HEK293 (cell line): Measurements from ENCODE around the gene PC.

Experiments
- SETDB1 ChIP-seq: IDR thresholded peaks from one replicate; pipeline ENCODE4 v1.6.1; 2017; ENCODE audit warnings: mild to moderate bottlenecking, low read length, moderate library complexity, mixed read lengths; ENCODE audit not compliant: insufficient read length
- TCF7L2 ChIP-seq: IDR thresholded peaks from 2 replicates; pipeline ENCODE4 v1.6.1; 2011; ENCODE audit warnings: low read depth, mild to moderate bottlenecking, inconsistent platforms, low read length, moderate library complexity, borderline replicate concordance
- ZBTB17 ChIP-seq: fragments of 450-650 bp; formaldehyde crosslinking; IDR thresholded peaks from 2 replicates; pipeline ENCODE4 v1.5.1; 2016; ENCODE audit warnings: missing biosample characterization, missing genetic modification characterization
- ZBTB8A ChIP-seq: fragments of 450-650 bp; formaldehyde crosslinking; IDR thresholded peaks from 2 replicates; pipeline ENCODE4 v1.5.1; 2016; ENCODE audit warnings: missing biosample characterization, missing genetic modification characterization
- ZFHX2 ChIP-seq: fragments of 450-650 bp; formaldehyde crosslinking; conservative IDR thresholded peaks from 2 replicates; pipeline ENCODE4 v1.5.1; 2016; ENCODE audit warnings: missing biosample characterization, missing genetic modification characterization
- ZFP37 ChIP-seq: fragments of 450-650 bp; formaldehyde crosslinking; IDR thresholded peaks from 2 replicates; pipeline ENCODE4 v1.5.1; 2016; ENCODE audit warnings: missing biosample characterization, missing genetic modification characterization
- ZIC2 ChIP-seq: fragments of 450-650 bp; formaldehyde crosslinking; IDR thresholded peaks from 2 replicates; pipeline ENCODE4 v1.5.1; 2016; ENCODE audit warnings: missing biosample characterization, missing genetic modification characterization
- ZNF174 ChIP-seq: fragments of 450-650 bp; formaldehyde crosslinking; IDR thresholded peaks from 2 replicates; pipeline ENCODE4 v1.5.0; 2017; ENCODE audit warnings: missing biosample characterization, mild to moderate bottlenecking, missing genetic modification characterization
- ZNF214 ChIP-seq: fragments of 450-650 bp; formaldehyde crosslinking; IDR thresholded peaks from 2 replicates; pipeline ENCODE4 v1.5.1; 2017; ENCODE audit warnings: missing biosample characterization, mild to moderate bottlenecking, missing genetic modification characterization, borderline replicate concordance
- ZNF223 ChIP-seq: fragments of 450-650 bp; formaldehyde crosslinking; IDR thresholded peaks from 2 replicates; pipeline ENCODE4 v1.5.1; 2016; ENCODE audit warnings: missing biosample characterization, missing genetic modification characterization
- ZNF302 ChIP-seq: fragments of 450-650 bp; formaldehyde crosslinking; IDR thresholded peaks from 2 replicates; pipeline ENCODE4 v1.5.1; 2016; ENCODE audit warnings: missing biosample characterization, missing genetic modification characterization, low read depth
- ZNF350 ChIP-seq: fragments of 450-650 bp; formaldehyde crosslinking; IDR thresholded peaks from 2 replicates; pipeline ENCODE4 v1.5.0; 2017; ENCODE audit warnings: missing biosample characterization, mild to moderate bottlenecking, missing genetic modification characterization
- ZNF433 ChIP-seq: fragments of 450-650 bp; formaldehyde crosslinking; IDR thresholded peaks from 2 replicates; pipeline ENCODE4 v1.5.1; 2016; ENCODE audit warnings: missing biosample characterization, missing genetic modification characterization, low read depth
- ZNF596 ChIP-seq: fragments of 450-650 bp; IDR thresholded peaks from 2 replicates; pipeline ENCODE4 v1.5.0; 2018; ENCODE audit warnings: missing biosample characterization, mild to moderate bottlenecking, missing genetic modification characterization, moderate library complexity
- ZNF658 ChIP-seq: fragments of 450-650 bp; formaldehyde crosslinking; IDR thresholded peaks from 2 replicates; pipeline ENCODE4; 2016; ENCODE audit warnings: missing biosample characterization, missing genetic modification characterization
- ZNF701 ChIP-seq: fragments of 450-650 bp; formaldehyde crosslinking; IDR thresholded peaks from 2 replicates; pipeline ENCODE4 v1.5.1; 2016; ENCODE audit warnings: missing biosample characterization, missing genetic modification characterization
- ZNF707 ChIP-seq: fragments of 450-650 bp; formaldehyde crosslinking; IDR thresholded peaks from 2 replicates; pipeline ENCODE4 v1.5.1; 2016; ENCODE audit warnings: missing biosample characterization, missing genetic modification characterization
- ZNF843 ChIP-seq: fragments of 450-650 bp; formaldehyde crosslinking; IDR thresholded peaks from 2 replicates; pipeline ENCODE4 v1.5.1; 2016; ENCODE audit warnings: missing biosample characterization, missing genetic modification characterization
- TF ChIP-seq, protein P1 (sequence below): fragments of 450-650 bp; formaldehyde crosslinking; conservative IDR thresholded peaks from 2 replicates; pipeline ENCODE4 v1.5.1; 2016; ENCODE audit warnings: low read depth, missing biosample characterization, missing genetic modification characterization
- TF ChIP-seq, protein P2 (sequence below): fragments of 450-650 bp; formaldehyde crosslinking; IDR thresholded peaks from 2 replicates; pipeline ENCODE4 v1.5.1; 2016; ENCODE audit warnings: missing biosample characterization, missing genetic modification characterization
- TF ChIP-seq, protein P3 (sequence below): fragments of 450-650 bp; formaldehyde crosslinking; IDR thresholded peaks from 2 replicates; pipeline ENCODE4 v1.5.1; 2017; ENCODE audit warnings: missing biosample characterization, missing genetic modification characterization
- TF ChIP-seq, protein P4 (sequence below): sonication (generic); formaldehyde crosslinking; IDR thresholded peaks from 2 replicates; pipeline ENCODE4 v1.8.1; 2022; ENCODE audit warnings: mild to moderate bottlenecking, moderate library complexity, missing genetic modification reagents
- TF ChIP-seq, protein P5 (sequence below): fragments of 450-650 bp; IDR thresholded peaks from 2 replicates; pipeline ENCODE4 v1.5.1; 2018; ENCODE audit warnings: missing biosample characterization, mild to moderate bottlenecking, missing genetic modification characterization
- TF ChIP-seq, protein P6 (sequence below): fragments of 450-650 bp; formaldehyde crosslinking; IDR thresholded peaks from 2 replicates; pipeline ENCODE4 v1.5.1; 2016; ENCODE audit warnings: missing biosample characterization, missing genetic modification characterization
- TF ChIP-seq, protein P7 (sequence below): fragments of 450-650 bp; formaldehyde crosslinking; optimal IDR thresholded peaks from 2 replicates; pipeline ENCODE3; 2016; ENCODE audit warnings: missing biosample characterization, mild to moderate bottlenecking, missing genetic modification characterization

Gene PC

DNA sequence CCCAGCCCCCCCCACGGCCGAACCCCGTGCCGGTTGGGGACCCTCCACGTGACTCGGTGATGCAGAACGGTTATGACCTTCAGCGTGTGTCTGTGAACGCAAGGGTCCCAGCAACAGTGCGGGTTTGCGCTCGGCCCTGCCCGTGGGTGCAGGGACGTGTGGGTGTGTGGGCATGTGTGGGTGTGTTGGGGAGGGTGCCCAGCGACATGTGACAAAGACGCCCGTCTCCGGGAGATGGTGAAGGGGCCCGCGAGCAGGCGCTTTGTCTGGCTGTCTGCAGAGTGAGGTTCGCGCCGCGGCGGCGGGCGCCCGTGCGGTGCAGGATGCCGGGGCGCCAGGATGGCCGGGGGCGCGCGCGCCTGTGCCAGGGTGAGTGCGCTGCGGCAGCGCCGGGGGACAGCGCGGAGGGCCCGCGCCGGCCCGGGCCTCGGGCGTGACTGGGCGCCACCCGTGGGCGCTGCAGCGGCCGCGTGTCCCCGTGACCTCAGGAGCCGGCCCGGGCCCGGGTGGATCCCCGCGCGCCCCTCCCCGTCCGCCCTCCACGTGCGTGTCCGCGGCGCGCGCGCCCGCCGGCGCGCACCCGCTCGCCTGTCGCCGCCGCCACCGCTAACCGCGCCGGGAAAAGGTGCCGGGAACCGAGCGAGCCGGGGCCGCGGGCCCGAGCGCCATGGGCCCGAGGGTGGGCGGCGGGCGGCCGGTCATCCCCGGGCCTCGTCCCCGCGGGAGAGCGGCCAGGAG is 101.5 kb downstream of the PC start, which contains the start of gene LRFN4 (continued):
- TF ChIP-seq, protein P1, sequence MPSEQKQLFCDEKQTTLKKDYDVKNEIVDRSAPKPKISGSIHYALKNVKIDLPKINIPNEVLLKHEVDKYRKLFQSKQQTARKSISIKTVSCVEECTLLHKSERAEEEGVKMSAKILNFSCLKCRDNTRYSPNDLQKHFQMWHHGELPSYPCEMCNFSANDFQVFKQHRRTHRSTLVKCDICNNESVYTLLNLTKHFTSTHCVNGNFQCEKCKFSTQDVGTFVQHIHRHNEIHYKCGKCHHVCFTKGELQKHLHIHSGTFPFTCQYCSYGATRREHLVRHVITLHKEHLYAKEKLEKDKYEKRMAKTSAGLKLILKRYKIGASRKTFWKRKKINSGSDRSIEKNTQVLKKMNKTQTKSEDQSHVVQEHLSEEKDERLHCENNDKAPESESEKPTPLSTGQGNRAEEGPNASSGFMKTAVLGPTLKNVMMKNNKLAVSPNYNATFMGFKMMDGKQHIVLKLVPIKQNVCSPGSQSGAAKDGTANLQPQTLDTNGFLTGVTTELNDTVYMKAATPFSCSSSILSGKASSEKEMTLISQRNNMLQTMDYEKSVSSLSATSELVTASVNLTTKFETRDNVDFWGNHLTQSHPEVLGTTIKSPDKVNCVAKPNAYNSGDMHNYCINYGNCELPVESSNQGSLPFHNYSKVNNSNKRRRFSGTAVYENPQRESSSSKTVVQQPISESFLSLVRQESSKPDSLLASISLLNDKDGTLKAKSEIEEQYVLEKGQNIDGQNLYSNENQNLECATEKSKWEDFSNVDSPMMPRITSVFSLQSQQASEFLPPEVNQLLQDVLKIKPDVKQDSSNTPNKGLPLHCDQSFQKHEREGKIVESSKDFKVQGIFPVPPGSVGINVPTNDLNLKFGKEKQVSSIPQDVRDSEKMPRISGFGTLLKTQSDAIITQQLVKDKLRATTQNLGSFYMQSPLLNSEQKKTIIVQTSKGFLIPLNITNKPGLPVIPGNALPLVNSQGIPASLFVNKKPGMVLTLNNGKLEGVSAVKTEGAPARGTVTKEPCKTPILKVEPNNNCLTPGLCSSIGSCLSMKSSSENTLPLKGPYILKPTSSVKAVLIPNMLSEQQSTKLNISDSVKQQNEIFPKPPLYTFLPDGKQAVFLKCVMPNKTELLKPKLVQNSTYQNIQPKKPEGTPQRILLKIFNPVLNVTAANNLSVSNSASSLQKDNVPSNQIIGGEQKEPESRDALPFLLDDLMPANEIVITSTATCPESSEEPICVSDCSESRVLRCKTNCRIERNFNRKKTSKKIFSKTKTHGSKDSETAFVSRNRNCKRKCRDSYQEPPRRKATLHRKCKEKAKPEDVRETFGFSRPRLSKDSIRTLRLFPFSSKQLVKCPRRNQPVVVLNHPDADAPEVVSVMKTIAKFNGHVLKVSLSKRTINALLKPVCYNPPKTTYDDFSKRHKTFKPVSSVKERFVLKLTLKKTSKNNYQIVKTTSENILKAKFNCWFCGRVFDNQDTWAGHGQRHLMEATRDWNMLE (tag by site-specific recombination), result no peak
- TF ChIP-seq ZNF701 (tag by site-specific recombination) (no peak), ZNF302 (tag by site-specific recombination) (no peak), ZFP37 (no peak), ZNF707 (tag by site-specific recombination) (no peak), TCF7L2 (no peak), ZNF843 (tag by site-specific recombination) (no peak), SETDB1 (no peak), ZNF214 (tag by site-specific recombination) (no peak), ZBTB8A (tag by site-specific recombination) (peak; percentile 97), ZNF350 (tag by site-specific recombination) (no peak), ZFHX2 (tag by site-specific recombination) (peak; percentile 99), ZNF433 (no peak), ZNF174 (tag by site-specific recombination) (no peak), ZNF223 (tag by site-specific recombination) (no peak), ZNF596 (no peak), ZBTB17 (tag by site-specific recombination) (no peak), ZNF658 (tag by site-specific recombination) (no peak), ZIC2 (tag by site-specific recombination) (no peak)
- TF ChIP-seq, protein P2, sequence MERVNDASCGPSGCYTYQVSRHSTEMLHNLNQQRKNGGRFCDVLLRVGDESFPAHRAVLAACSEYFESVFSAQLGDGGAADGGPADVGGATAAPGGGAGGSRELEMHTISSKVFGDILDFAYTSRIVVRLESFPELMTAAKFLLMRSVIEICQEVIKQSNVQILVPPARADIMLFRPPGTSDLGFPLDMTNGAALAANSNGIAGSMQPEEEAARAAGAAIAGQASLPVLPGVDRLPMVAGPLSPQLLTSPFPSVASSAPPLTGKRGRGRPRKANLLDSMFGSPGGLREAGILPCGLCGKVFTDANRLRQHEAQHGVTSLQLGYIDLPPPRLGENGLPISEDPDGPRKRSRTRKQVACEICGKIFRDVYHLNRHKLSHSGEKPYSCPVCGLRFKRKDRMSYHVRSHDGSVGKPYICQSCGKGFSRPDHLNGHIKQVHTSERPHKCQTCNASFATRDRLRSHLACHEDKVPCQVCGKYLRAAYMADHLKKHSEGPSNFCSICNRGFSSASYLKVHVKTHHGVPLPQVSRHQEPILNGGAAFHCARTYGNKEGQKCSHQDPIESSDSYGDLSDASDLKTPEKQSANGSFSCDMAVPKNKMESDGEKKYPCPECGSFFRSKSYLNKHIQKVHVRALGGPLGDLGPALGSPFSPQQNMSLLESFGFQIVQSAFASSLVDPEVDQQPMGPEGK (tag by site-specific recombination), result peak; percentile 85
- TF ChIP-seq, protein P3, sequence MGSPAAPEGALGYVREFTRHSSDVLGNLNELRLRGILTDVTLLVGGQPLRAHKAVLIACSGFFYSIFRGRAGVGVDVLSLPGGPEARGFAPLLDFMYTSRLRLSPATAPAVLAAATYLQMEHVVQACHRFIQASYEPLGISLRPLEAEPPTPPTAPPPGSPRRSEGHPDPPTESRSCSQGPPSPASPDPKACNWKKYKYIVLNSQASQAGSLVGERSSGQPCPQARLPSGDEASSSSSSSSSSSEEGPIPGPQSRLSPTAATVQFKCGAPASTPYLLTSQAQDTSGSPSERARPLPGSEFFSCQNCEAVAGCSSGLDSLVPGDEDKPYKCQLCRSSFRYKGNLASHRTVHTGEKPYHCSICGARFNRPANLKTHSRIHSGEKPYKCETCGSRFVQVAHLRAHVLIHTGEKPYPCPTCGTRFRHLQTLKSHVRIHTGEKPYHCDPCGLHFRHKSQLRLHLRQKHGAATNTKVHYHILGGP (tag by site-specific recombination), result no peak
- TF ChIP-seq, protein P4, sequence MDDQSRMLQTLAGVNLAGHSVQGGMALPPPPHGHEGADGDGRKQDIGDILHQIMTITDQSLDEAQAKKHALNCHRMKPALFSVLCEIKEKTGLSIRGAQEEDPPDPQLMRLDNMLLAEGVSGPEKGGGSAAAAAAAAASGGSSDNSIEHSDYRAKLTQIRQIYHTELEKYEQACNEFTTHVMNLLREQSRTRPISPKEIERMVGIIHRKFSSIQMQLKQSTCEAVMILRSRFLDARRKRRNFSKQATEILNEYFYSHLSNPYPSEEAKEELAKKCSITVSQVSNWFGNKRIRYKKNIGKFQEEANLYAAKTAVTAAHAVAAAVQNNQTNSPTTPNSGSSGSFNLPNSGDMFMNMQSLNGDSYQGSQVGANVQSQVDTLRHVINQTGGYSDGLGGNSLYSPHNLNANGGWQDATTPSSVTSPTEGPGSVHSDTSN, result no peak
- TF ChIP-seq, protein P5, sequence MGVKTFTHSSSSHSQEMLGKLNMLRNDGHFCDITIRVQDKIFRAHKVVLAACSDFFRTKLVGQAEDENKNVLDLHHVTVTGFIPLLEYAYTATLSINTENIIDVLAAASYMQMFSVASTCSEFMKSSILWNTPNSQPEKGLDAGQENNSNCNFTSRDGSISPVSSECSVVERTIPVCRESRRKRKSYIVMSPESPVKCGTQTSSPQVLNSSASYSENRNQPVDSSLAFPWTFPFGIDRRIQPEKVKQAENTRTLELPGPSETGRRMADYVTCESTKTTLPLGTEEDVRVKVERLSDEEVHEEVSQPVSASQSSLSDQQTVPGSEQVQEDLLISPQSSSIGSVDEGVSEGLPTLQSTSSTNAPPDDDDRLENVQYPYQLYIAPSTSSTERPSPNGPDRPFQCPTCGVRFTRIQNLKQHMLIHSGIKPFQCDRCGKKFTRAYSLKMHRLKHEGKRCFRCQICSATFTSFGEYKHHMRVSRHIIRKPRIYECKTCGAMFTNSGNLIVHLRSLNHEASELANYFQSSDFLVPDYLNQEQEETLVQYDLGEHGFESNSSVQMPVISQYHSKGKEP (tag by site-specific recombination), result no peak
- TF ChIP-seq, protein P6, sequence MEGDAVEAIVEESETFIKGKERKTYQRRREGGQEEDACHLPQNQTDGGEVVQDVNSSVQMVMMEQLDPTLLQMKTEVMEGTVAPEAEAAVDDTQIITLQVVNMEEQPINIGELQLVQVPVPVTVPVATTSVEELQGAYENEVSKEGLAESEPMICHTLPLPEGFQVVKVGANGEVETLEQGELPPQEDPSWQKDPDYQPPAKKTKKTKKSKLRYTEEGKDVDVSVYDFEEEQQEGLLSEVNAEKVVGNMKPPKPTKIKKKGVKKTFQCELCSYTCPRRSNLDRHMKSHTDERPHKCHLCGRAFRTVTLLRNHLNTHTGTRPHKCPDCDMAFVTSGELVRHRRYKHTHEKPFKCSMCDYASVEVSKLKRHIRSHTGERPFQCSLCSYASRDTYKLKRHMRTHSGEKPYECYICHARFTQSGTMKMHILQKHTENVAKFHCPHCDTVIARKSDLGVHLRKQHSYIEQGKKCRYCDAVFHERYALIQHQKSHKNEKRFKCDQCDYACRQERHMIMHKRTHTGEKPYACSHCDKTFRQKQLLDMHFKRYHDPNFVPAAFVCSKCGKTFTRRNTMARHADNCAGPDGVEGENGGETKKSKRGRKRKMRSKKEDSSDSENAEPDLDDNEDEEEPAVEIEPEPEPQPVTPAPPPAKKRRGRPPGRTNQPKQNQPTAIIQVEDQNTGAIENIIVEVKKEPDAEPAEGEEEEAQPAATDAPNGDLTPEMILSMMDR (tag by site-specific recombination), result no peak
- TF ChIP-seq, protein P7, sequence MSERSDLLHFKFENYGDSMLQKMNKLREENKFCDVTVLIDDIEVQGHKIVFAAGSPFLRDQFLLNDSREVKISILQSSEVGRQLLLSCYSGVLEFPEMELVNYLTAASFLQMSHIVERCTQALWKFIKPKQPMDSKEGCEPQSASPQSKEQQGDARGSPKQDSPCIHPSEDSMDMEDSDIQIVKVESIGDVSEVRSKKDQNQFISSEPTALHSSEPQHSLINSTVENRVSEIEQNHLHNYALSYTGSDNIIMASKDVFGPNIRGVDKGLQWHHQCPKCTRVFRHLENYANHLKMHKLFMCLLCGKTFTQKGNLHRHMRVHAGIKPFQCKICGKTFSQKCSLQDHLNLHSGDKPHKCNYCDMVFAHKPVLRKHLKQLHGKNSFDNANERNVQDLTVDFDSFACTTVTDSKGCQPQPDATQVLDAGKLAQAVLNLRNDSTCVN (tag by site-specific recombination), result peak; percentile 78
